Transverse colon (tissue), 4 donors: ENCODE measurements around the gene HTR3B. TPM values are rescaled to one million over a fixed set of nuclear protein-coding genes. Genes with fewer than 3 reads are reported as not detected.

Experiments used
- DNase-seq: peaks from one replicate; pipeline ENCODE4 v3.0.0-alpha.2; 2019
- H3K27ac ChIP-seq, 4 donors: fragments of 200-600 bp; sonication (generic); 2 replicates each; pipeline ENCODE4 v1.5.1; 2016 to 2018; ENCODE audit warnings: inconsistent platforms in 4 of 4
- H3K27me3 ChIP-seq: fragments of 200-600 bp; sonication (generic); 2 replicates; pipeline ENCODE4 v1.5.1; 2017; ENCODE audit warnings: inconsistent platforms
- H3K36me3 ChIP-seq, 4 donors: fragments of 200-600 bp; sonication (generic); 2 replicates each; pipeline ENCODE4 v1.5.1; 2017 to 2019; ENCODE audit warnings: inconsistent platforms in 4 of 4
- H3K4me1 ChIP-seq, 4 donors: fragments of 200-600 bp; sonication (generic); 2 replicates each; pipeline ENCODE4 v1.5.1; 2017 to 2020; ENCODE audit warnings: inconsistent platforms in 4 of 4
- H3K4me3 ChIP-seq, 4 donors: fragments of 200-600 bp; sonication (generic); 1 replicate in 1 of 4; 2 replicates in 3 of 4; pipeline versions ENCODE4 v1.5.1 to v1.6.1; 2017 to 2019; ENCODE audit warnings: inconsistent platforms in 4 of 4
- H3K9me3 ChIP-seq, 2 donors: fragments of 200-600 bp; sonication (generic); 2 replicates each; pipeline ENCODE4 v1.5.1; 2017 to 2019; ENCODE audit warnings: inconsistent platforms in 2 of 2
- CTCF ChIP-seq, 5 experiments: fragments of 200-600 bp in 3 of 5; fragments of 450-650 bp in 2 of 5; sonication (generic) in 3 of 5; IDR thresholded peaks; 1 replicate in 2 of 5; 2 replicates in 3 of 5; pipeline ENCODE4 v1.5.1; 2016 to 2017; ENCODE audit warnings: antibody characterized with exemption in 5 of 5, inconsistent platforms in 3 of 5, mild to moderate bottlenecking in 2 of 5, moderate library complexity in 1 of 5
- EP300 ChIP-seq: sonication (generic); formaldehyde crosslinking; IDR thresholded peaks from one replicate; pipeline ENCODE4 v1.6.1; 2017; ENCODE audit warnings: antibody characterized with exemption, low read depth
- POLR2A ChIP-seq: fragments of 450-650 bp; IDR thresholded peaks from one replicate; pipeline ENCODE4 v1.6.1; 2016; ENCODE audit warnings: antibody characterized with exemption, mild to moderate bottlenecking, moderate library complexity
- POLR2AphosphoS5 ChIP-seq, 3 donors: sonication (generic); formaldehyde crosslinking; IDR thresholded peaks; one replicate each; pipeline ENCODE4 v1.6.1; 2016; ENCODE audit warnings: antibody characterized with exemption in 3 of 3
- WGBS, 2 donors: methylation state at CpG; one replicate each; pipeline ENCODE4 v1.1.5; 2018; ENCODE audit warnings: low coverage in 1 of 2; 5-methylcytosine and 5-hydroxymethylcytosine counted together
- in situ Hi-C, 4 donors: fragments of 200-750 bp; cut with MboI; loops; one replicate each; pipeline versions ENCODE4 v1.15.0 to v1.15.1; 2017; ENCODE audit warnings: low sequenced_read_pairs in 3 of 4, low pct_ligation_motif_present in 1 of 4, low pct_unique_long_range_greater_than_20kb in 1 of 4
- intact Hi-C: fragments of 100-400 bp; cut with DNase I; formaldehyde crosslinking; loops from one replicate; pipeline ENCODE4 v1.15.1; 2023; ENCODE audit warnings: low total_unique reads
- total RNA-seq, 4 donors: library from RNA; depleted of rRNA; stranded (reverse); fragments of >200 nt; gene quantifications; one replicate each; pipeline ENCODE4 v1.1.0, GENCODE V29; 2016

Gene HTR3B
- total RNA-seq, 4 donors from 2014 or later = 0.14 TPM; not detected in 3

DNA sequence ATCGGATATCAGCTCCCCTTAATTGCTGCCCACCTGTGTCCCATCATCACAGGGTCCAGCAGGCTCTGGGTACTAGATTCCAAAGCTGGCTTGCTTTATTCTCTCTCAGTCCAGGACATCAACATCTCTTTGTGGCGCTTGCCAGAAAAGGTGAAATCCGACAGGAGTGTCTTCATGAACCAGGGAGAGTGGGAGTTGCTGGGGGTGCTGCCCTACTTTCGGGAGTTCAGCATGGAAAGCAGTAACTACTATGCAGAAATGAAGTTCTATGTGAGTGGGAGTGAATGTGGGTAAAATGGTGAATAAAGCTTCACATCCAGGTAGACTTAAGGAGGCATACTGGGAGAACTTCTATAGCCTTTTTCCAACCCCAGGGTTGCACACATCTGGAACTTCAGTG is 81.3 kb downstream of the HTR3B start:
- no peak for DNase-seq
- intact Hi-C loops = no loop called here
- H3K27ac ChIP-seq = no peak overlapping the region
- WGBS, 2 donors = 81% methylated on average over 4 of the region's 4 CpGs; no CpG with 5 or more reads in 1 of the 2 donors
- no peak overlapping the region for H3K4me3 ChIP-seq
- in situ Hi-C loops = no loop called here
- no peaks in the 10 kb centered on the region for H3K4me1 ChIP-seq
- TF ChIP-seq CTCF (IDR thresholded peaks at IDR 0.05) = no peak
- no peak for TF ChIP-seq POLR2AphosphoS5 (IDR thresholded peaks at IDR 0.05)
- TF ChIP-seq POLR2A = no peak
- no peak for TF ChIP-seq EP300
- no peaks in the 10 kb centered on the region for H3K36me3 ChIP-seq
- H3K27me3 ChIP-seq = peaks cover 6% of the 10 kb centered on the region
- H3K9me3 ChIP-seq = no peaks in the 10 kb centered on the region

DNA sequence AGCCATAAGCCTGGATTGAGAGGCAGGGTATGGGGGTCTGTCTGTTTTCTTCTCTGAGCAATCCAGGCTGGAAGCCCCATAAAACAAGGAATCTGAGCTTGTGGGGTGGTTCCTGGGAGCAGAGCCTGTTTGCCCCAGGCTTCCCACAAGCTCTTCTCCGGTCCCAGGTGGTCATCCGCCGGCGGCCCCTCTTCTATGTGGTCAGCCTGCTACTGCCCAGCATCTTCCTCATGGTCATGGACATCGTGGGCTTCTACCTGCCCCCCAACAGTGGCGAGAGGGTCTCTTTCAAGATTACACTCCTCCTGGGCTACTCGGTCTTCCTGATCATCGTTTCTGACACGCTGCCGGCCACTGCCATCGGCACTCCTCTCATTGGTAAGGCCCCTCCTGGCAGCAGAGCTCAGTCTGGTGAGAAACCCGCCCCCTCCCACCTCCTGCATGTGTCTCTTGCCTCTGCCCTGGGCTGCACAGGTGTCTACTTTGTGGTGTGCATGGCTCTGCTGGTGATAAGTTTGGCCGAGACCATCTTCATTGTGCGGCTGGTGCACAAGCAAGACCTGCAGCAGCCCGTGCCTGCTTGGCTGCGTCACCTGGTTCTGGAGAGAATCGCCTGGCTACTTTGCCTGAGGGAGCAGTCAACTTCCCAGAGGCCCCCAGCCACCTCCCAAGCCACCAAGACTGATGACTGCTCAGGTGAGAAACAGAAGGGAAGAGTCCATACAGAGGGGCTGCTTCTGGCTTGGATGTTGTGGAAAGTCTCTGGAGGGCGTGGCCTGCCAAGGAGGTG is 82.0 kb downstream of the HTR3B start:
- Histone ChIP-seq H3K9me3 (no peaks in the 10 kb centered on the region), H3K4me3 (no peak overlapping the region), H3K27me3 (peaks cover 11% of the 10 kb centered on the region), H3K27ac (no peak overlapping the region), H3K4me1 (no peaks in the 10 kb centered on the region), H3K36me3 (no peaks in the 10 kb centered on the region)
- in situ Hi-C loops (no loop called here), intact Hi-C loops (no loop called here)
- WGBS, 2 donors = 81% methylated on average over 18 of the region's 18 CpGs; no CpG with 5 or more reads in 1 of the 2 donors
- DNase-seq = no peak
- TF ChIP-seq CTCF (IDR thresholded peaks at IDR 0.05) (no peak), POLR2AphosphoS5 (IDR thresholded peaks at IDR 0.05) (no peak), POLR2A (no peak), EP300 (no peak)

- TF ChIP-seq POLR2A = no peak
- no peak for TF ChIP-seq EP300
- no peak for TF ChIP-seq CTCF (IDR thresholded peaks at IDR 0.05)
- TF ChIP-seq POLR2AphosphoS5 (IDR thresholded peaks at IDR 0.05) = no peak
- Histone ChIP-seq H3K4me3 (no peak overlapping the region), H3K4me1 (no peaks in the 10 kb centered on the region), H3K9me3 (no peaks in the 10 kb centered on the region), H3K27ac (no peak overlapping the region), H3K36me3 (no peaks in the 10 kb centered on the region), H3K27me3 (peaks cover 36% of the 10 kb centered on the region)
- in situ Hi-C loops = no loop called here
- no peak for DNase-seq
- intact Hi-C loops = no loop called here
- 76% methylated on average over 15 of the region's 15 CpGs; no CpG with 5 or more reads in 1 of the 2 donors for WGBS, 2 donors
These were observed 84.8 kb downstream of the HTR3B start for GRCh38 chr11:113989381-113989780.

DNA sequence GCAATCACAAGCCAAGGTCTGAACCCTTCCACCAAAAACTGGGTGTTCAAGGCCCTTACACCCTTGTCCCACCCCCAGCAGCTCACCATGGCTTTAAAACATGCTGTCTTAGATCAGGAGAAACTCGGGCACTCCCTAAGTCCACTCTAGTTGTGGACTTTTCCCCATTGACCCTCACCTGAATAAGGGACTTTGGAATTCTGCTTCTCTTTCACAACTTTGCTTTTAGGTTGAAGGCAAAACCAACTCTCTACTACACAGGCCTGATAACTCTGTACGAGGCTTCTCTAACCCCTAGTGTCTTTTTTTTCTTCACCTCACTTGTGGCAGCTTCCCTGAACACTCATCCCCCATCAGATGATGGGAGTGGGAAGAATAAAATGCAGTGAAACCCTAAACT is 85.3 kb downstream of the HTR3B start:
- in situ Hi-C loops = no loop called here

More for the DNA sequence above, 85.3 kb downstream of the HTR3B start:
- Histone ChIP-seq H3K9me3 (no peaks in the 10 kb centered on the region), H3K27me3 (peaks cover 39% of the 10 kb centered on the region), H3K4me3 (no peak overlapping the region), H3K4me1 (no peaks in the 10 kb centered on the region), H3K27ac (no peak overlapping the region), H3K36me3 (no peaks in the 10 kb centered on the region)
- TF ChIP-seq CTCF (IDR thresholded peaks at IDR 0.05) = no peak
- TF ChIP-seq EP300 = no peak
- no peak for TF ChIP-seq POLR2AphosphoS5 (IDR thresholded peaks at IDR 0.05)
- no peak for TF ChIP-seq POLR2A
- DNase-seq = no peak
- intact Hi-C loops = no loop called here
- whole genome bisulfite sequencing, 2 donors = 61 to 70% methylated on average over 1 to 2 of the region's 2 CpGs
